ENCODE results near the gene SIN3A.
A peak's percentile ranks its signal among the peaks of the same experiment; 100 is the strongest.

SIN3A gene

DNA sequence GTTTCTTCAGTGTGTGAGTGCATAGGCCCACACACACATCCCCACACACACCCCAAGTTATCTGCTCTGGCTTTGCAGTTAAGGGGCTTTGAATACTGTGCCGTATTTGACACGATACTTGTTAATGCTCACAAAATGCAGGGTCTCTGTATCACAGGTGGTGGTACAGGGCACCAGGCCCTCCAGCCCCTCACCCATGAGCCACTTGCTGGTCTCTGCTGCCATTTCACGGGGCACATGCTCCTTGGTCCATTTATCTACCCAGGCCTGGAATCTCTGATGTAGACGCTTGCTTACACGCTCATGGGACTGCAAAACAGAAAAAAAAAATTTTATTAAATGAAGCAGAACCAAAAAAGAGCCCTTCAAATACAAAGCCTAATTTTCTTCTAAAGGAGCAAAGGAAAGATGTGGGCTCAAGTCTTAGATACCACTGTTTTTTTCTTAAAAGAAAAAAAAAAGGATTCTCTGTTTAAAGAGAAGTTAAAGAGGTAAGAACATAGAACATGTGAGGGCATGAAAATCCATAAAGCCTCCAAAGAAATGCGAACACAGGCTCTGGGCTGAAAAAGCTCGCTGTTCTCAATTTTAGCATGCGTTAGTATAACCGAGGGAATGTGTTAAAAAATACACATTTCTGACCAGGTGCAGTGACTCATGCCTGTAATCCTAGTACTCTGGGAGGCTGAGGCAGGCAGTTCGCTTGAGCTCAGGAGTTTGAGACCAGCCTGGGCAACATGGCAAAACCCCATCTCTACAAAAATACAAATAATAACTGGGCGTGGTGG is 79.4 kb downstream of the SIN3A start:
- DNase-seq: no peak

DNA sequence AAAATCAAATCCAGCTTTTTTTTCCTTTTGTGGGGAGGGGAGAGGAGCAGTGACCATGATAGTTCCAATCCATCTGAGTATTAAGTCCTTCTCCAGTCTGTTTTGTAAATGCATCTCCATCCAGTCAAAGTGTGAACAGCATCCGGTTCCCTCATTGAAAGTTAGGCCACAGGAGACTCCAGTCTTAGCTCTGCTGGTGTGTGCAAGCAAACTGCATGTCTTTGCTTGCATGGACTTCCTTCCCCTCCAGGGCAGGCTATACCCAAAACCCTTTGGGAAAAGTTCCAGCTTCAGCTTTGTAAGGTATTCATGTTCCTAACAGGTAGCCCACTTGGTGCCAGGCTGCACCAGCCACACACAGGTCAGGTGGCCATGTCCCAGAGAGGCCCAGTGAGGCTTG is 80.0 kb downstream of the SIN3A start:
- DNase-seq: no peak

DNA sequence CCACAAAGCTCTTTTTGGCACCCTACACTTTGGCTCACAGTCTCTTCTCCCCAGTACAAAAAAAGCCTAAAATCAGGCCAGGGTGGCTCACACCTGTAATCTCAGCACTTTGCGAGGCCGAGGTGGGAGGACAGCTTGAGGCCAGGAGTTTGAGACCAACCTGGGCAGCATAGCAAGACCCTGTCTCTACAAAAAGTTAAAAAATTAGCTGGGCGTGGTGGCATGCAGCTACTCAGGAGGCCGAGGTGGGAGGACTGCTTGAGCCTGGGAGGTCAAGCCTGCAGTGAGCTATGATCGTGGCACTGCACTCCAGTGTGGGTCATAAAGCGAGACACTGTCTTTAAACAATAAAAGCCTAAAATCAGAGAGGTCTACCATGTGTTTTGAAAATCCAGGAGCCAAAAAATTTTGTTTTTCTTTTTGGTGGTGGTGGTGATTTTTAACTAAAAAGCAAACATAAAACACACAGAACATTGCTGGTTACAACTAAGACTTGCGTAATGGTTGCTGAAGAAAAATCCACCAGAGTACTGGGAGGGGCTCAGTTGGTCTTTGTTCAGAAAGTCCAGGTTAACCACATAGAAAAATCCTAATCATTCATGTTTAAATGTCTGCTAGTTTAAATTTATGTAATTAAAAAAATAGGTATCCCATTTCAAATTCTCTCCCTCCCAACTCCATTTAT is 81.5 kb downstream of the SIN3A start:
- no peak for DNase-seq

DNA sequence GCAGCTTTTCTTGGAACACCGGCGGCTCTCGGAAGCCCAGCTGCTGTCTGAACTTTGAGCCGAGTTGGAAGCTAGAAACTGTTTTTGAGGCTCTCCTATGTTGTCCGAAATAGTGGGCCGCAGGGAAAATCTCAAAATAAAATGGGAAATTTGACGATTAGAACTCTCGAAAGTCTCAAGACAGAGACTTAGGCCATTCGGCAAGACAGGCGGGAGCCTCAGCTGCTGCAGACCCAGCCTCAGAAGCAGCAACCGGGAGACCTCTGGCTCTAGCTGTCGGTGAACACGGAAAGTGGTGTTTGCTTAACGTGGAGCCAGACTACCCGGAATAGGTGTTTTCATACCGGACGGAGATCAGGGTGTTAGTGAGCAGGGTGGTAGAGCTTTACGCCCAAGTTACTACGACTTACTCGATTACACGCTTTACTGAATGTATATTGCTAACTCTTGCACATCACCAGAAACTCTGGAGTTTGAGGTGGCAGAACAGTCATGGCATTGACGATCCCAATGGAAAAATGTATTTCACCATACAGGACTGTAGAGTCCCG is 82.7 kb downstream of the SIN3A start:
- peak; percentile 69 for DNase-seq

DNA sequence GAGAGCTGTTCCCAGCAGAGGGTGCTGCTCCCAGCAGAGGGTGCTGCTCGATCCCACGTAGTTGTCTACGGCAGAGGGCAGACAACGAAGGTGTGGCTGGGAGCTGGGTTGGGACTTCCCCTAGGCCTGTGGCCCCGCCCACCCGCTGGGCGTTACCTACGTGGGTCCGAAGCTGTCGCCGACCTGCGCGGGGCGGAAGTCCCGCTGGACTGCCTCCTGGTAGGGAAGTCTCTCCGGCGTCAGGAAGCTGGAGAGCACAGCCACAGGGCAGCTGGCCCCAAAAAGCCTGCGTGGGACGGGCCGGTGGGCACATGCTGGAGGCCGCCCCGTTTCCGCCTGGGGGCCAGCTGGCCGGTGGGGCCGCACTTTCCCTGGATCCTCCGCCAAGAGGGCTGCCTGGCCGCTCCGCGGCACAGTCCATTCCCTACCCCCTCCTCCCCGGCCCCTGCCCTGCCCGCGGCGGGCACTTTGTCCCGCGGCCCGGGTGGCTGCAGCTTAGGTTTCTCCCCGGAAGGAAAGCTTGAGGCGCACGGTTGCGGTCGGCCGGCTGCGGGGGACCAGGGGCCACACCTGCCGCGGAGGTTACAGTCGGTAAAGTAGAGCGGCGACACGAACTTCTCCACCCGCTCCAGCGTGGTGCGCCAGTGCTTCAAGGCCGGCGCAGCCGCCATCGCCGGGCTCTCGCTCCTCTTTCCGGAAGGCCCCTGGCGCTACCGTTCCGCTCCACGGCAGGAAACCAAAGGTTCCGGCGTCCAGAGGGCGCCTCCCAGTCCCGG is 83.4 kb downstream of the SIN3A start, which contains the start of gene MAN2C1:
MAN2C1 (minus strand) TSS at position 695 of the 776 bp plus-strand sequence; CDS start at position 671, 24 bp downstream.
- peak; percentile 99 for DNase-seq

DNA sequence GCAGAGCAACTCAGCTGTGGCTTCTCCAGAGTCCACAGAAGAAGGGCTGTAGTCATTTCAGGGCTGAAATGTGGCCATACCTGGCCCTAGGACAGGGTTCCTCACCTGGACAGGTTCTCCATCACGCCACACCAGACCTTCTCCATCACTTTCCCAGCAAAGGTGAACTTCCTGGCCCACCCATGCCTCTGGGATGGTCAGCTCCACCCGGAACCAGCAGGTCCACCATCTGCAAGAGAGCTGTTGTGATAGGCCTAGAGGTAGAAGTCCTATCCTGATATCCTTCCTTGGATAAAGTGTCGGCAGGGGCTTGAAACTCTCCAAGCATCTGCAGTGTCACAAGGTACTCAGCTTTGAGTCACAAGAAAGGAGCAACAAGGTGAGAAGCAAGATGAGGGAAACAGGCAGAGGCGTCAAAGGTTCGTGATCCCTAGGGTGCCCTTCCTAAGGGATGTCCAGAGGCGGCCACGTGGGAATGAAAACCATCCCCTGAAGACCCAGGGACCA is 84.0 kb downstream of the SIN3A start:
- no peak for DNase-seq

DNA sequence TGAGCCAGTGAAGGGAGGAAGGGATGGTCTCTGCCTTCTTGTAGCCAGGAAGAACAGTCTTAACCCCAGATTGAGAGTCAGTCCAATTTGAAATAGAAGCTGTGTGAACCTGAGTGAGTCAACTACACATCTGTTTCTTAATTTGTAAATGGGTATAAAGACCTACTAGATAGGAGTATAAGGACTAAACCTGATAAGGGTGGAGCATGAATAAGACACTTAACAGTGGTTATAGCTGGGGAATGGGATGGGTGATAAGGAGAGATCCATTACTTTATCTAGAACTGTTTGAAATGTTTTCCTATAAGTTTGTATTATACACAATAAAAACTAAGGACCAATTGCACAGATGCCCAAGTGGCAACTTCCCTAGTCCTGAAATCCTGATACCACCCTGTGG is 84.5 kb downstream of the SIN3A start:
- DNase-seq: no peak

DNA sequence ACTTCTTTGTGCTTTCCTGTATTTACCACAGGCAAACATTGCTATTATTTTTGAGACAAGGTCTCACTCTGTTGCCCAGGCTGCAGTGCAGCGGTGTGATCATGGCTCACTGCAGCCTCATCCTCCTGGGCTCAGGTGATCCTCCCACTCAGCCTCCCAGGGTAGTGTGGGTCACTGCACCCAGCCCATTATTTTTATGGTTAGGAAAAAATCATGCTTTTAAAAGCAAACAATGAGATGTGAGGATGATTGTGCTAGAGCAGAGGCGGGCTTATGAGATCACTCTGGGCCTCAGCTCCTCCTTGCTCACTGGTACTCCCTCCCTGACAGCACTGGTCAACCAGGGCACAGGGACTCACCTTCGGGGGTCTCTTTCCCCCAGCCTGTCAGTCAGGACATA is 85.3 kb downstream of the SIN3A start:
- no peak for DNase-seq

DNA sequence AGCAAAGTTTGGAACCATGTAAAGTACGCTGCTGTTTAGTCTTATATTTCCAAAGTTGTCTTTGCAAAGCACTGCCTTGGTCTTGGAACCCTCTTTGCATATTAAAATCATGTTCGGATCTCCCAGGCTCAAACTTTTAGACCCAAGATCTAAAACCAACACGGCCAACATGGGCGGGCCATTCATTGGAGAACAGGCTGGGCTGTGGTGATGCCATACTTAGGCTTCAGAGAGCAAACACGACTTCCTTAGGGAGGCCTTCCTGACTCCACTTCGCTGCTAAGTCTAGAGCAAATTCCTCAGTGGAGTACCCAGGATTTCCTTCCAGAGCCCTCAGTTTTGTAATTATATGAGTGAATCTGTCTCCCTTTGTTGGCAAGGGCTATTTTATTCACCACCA is 86.6 kb downstream of the SIN3A start:
- no peak for DNase-seq

DNA sequence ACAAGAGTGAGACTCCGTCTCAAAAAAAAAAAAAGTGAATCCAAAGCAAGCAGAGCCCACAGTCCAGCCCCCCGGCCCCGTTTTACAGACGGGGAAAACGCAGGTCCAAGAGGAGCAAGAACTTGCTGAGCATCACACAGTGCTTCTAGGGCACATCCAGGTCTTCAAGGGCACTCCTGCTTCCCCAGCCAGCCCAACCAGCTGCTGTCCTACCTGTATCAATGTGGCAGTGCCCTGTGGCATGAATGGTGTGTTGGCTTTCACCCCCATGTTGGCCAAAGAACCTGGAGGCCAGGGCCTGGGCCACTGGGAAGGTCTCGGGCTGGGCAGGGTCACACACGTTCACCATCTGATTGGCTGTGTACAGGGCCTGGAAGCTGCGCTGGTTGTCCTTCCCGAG is 87.7 kb downstream of the SIN3A start:
- no peak for DNase-seq

DNA sequence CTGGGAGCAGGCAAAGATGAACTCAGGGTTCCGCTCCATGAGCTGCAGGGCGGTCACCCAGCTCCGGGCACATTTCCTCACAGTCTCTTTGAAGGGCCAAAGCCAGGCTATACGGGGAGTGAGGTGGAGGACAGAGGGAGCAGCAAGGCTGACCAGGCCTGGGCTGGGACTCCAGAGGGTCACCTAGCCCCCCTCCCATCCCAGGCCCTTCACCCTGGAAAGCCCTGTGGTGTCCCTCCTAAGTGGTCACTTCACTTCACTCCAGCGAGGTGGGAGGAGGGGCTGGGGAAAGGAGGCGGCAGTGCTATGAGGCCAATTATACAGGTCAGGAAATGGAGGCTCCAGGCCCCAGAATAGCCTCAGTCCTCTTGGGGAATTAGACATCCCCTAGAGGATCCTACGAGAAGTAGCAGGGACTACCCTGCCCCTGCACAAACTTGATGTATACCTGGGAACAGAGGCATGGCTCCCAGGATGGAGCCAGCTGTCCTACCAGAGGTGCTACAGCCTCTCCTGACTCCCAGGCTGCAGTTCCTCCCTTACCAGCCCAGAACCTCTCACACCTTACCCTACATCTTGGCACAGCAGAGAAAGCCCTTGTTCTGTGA is 88.7 kb downstream of the SIN3A start:
- DNase-seq: no peak

DNA sequence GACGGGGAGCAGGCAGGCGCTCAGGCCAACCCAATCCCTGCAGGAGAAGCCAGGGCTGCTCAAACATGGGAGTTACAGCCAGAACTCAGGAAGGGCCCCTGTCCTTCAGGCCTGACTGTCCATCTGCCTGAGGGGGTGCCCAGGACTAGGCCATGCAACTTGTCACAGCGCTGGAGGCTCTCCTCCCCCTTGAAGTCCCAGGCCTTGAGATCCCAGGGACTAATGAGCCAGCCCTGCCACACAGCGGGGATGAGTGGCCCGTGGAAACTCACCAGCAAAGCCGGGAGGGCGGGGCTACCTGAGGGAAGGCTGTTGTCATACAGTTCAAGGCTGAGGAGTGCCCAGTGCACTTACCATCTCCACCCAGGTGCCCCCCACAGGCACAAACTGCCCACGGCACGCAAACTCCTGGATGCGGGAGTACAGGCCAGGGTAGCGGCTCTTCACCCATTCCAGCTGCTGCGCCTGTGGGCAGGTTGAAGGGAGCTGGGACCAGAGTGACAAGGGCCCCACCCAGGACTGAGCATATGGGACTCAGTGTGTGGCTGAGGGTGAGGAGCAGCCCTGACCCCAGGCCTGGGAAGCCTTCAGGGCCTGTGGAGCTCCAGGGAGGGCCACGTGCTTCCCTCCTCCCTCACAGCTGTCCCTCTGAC is 89.4 kb downstream of the SIN3A start:
- no peak for DNase-seq

DNA sequence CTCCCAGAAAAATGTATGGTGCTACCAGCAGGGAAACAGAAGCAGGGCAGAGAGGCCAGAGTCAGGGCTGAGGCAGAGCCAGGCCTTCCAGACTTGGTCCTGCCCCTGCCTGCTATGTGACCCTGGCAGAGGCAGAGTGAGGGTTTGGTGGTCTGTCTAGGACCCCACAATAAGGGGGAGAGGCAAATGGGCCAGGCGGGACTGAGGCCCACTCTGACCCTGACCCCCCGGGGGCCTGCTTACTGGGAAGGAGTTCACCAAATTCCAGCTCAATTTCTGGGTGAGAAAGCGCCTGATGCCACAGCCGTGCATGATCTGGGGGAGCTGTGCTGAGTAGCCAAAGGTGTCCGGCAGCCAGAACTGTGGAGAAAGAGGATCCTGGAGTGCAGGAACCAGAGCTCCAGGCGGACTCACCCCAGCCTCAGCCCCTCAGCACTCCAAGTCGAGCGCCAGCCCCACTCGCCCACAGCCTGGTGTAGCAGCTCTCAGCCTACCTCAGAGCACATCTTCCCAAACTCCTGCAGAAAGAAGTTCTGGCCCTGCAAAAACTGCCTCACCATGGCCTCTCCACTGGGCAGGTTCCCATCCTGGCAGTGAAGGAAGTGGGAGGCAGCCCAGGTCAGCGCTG is 90.0 kb downstream of the SIN3A start:
- DNase-seq: no peak

DNA sequence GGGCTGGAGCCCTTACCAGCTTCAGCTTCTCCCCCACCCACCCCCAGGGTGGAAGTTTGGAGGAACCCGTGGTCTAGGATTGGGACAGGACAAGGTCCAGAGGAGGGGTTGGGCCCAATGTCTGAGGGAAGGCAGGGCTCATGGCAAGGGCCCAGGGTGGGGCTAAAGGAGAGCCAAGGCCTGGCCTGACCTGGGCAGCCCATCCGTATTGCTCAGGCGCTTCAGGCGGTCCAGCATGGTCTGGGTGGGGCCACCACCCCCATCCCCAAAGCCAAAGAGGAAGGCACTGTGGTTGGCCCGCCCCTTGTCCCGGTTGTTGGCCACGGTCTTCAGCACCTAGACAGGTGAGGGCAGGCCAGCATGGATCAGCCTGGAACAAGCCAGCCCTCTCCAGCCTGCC is 90.6 kb downstream of the SIN3A start:
- DNase-seq: no peak

DNA sequence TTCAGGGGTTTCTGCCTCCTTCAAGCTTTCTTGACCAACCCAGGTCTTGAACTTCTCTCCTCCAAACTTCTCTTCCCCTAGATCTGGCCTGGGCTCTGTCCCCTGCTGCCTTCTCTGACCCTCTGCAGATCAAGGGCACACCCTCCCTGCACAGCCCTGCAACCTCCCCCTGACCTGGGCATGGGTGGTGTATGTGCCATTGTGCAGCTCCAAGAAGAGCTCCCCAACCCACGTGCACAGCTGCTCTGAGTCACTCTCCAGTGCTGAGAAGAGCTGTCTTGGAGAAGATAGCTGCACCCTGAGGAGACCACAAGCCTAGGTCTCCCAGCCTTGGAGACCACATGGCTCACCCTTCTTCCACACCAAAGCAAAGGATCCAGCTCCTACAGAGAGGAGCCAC is 91.1 kb downstream of the SIN3A start:
- DNase-seq: no peak

DNA sequence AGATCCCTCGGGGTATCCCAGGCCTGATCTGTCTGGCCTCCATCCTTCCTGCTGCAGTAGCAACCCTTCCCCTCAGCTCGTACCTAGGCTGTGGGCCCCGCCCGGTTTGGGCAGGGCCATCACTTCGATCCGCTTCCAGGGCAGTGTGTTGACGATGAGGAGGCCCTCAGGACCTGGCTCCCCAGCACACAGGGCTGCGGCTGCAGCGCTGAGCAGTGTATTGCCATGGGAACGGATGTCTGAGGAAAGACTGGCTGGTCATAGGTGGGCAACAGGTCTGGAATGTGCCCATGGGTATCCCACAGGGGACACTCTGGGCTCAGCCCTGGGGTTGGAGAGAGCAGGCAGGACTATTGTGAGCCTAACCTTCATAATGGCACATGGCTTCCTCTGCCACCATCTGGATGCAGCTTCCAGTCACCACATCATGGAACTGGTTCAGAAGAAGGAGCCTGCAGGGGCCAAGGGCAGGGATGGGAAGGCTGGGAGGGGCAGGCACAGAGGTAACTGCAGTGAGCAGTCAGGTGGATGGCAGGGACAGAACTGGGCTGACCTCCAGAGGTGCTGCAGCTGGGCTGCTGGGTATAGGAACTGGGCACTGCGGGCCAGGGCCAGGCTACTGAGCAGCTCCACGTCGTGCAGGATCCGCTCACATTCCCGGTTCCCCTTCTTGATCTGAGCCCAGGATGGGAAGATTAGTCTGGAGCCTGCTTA is 91.8 kb downstream of the SIN3A start:
- DNase-seq: no peak

DNA sequence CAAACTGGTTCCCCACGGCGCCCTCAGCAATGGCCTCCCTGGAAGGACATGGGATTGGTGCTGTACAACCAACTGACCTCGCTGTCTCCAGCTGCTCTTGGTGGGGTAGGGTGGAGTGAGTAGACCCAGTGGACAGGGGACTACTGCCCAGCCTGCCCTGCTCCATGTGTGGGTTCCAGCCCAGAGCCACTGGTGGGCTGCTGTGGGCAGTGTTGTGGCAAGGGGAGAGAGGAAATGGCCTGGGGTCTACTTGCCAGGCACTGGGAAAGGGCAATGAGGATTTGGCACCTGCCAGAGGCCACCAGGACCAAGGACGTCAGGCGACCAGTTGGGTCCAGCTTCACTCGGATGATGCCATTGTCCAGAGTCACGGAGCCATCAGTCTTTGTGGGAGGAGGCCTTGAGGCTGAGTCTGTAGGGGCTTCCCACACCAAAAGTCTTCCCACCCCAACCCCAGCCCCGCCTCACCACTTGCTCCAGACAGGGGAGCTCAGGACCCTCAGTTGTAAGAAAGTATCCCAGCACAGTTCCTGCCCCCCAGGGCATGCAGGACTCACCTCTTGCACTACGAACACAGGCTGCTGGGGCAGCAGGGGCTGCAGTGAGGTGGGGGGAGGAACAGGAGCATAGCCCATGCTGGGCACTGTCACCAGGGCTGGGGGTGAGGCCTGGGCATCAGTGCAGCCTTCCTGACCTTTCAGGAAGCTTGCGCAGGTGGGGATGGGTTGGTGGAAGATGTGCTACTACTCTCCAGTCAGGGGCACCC is 92.5 kb downstream of the SIN3A start:
- no peak for DNase-seq

DNA sequence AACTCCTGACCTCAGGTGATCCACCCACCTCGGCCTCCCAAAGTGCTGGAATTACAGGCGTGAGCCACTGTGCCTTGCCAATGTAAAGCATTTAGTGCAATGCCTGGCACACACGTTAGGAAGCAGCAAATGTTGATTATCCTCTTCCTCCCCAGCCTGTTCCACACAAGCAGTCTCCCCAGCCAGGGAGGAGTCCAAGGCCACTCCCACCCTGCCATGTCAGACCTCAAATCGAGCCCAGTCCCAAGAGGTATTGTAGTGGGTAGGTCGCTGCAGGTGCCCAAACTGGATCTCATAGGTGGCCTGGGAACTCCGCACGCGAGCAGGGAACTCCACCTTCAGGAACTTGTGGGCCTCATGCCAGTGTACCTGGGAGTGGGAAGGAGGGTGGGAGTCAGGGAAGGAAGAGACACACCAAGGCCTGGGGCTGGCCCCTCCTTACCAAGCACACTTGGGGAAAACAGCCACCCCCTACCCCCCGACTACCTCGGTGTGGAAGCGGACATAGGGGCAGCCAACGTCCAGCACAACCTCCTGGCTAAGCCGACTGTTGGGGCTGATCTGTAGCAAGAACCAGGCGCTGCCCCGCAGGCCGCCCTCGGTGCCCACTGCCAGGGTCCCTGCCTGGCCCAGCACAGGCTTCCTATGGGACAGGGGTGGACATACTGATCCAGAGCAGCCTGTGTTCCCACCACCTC is 93.4 kb downstream of the SIN3A start:
- no peak for DNase-seq

DNA sequence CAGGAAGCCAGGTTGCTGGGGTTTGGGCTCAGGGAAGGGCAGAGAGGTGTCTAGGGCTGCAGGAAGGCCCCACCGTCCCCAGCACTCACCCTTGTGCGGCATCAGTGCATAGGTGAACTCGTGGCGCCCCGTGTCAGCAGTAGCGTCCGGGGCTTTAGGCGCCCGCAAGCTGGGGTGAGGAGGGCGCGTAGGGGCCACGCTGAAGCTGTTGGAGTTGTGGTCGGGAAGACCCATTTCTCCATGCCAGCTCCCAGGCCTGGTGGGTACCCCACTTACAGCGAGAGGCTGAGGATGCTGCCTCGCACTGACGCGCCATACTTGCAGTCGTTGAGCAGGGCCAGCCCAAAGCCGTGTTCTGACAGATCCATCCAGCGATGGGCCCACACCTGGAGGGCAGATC is 95.0 kb downstream of the SIN3A start:
- no peak for DNase-seq

DNA sequence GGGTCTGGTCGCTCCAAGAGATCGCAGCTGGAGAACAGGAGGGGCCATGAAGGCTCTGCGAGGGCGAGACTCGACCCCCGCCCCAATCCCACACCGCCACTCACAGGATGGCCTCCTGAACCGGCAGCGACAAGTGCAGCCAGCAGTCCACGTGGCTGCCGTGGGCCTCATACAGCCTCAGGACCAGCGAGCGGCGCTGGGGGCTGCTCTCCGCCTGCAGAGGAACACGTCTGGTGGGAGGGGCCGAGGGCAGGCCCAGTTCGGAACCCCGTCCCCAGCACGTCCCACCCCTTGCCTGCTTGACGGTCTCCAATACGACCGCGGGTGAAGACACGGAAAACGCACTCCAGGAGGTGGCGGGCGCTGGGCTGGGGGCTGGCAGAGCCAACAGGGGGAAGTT is 95.5 kb downstream of the SIN3A start:
- DNase-seq: no peak
